Sigmoid colon (tissue), 7 donors: ENCODE measurements around the gene CPNE9. TPM values are rescaled to one million over a fixed set of nuclear protein-coding genes. Genes with fewer than 3 reads are reported as not detected.

Experiments
- DNase-seq: peaks from one replicate; pipeline ENCODE4 v3.0.0-alpha.2; 2019
- H3K27ac ChIP-seq, 4 donors: fragments of 200-600 bp; sonication (generic); one replicate each; pipeline ENCODE4 v1.5.1; 2016 to 2019; ENCODE audit warnings: mild to moderate bottlenecking in 1 of 4
- H3K27me3 ChIP-seq, 3 donors: fragments of 200-600 bp; sonication (generic); one replicate each; pipeline ENCODE4 v1.5.1; 2019; ENCODE audit warnings: mild to moderate bottlenecking in 1 of 3
- H3K36me3 ChIP-seq, 4 donors: fragments of 200-600 bp; sonication (generic); one replicate each; pipeline ENCODE4 v1.5.1; 2016 to 2019
- H3K4me1 ChIP-seq, 4 donors: fragments of 200-600 bp; sonication (generic); one replicate each; pipeline ENCODE4 v1.5.1; 2017 to 2019
- H3K4me3 ChIP-seq, 4 donors: fragments of 200-600 bp; sonication (generic); one replicate each; pipeline ENCODE4 v1.5.1; 2017 to 2019; ENCODE audit warnings: mild to moderate bottlenecking in 2 of 4, moderate library complexity in 1 of 4
- H3K9me3 ChIP-seq, 4 donors: fragments of 200-600 bp in 3 of 4; sonication (generic) in 3 of 4; one replicate each; pipeline versions ENCODE4 v1.5.1 to v1.6.1; 2013 to 2019
- CTCF ChIP-seq, 4 experiments: fragments of 450-650 bp in 3 of 4; fragments of 200-600 bp in 1 of 4; IDR thresholded peaks; one replicate each; pipeline ENCODE4 v1.5.1; 2016 to 2019; ENCODE audit warnings: antibody characterized with exemption in 4 of 4, mild to moderate bottlenecking in 3 of 4, moderate library complexity in 2 of 4
- EP300 ChIP-seq, 4 donors: sonication (generic); formaldehyde crosslinking; IDR thresholded peaks; one replicate each; pipeline ENCODE4 v1.6.1; 2017; ENCODE audit warnings: antibody characterized with exemption in 4 of 4
- POLR2A ChIP-seq, 2 donors: fragments of 450-650 bp; IDR thresholded peaks; one replicate each; pipeline ENCODE4 v1.6.1; 2016; ENCODE audit warnings: antibody characterized with exemption in 2 of 2, mild to moderate bottlenecking in 2 of 2, moderate library complexity in 2 of 2
- POLR2AphosphoS5 ChIP-seq, 4 donors: sonication (generic); formaldehyde crosslinking; IDR thresholded peaks; one replicate each; pipeline ENCODE4 v1.6.1; 2017; ENCODE audit warnings: antibody characterized with exemption in 4 of 4
- WGBS, 2 donors: extraction: QIAGEN DNeasy Blood & Tissue Kit; methylation state at CpG; one replicate each; pipeline ENCODE4 v1.1.7; 2013; 5-methylcytosine and 5-hydroxymethylcytosine counted together
- intact Hi-C: fragments of 100-400 bp; cut with DNase I; formaldehyde crosslinking; loops from one replicate; pipeline ENCODE4 v1.15.1; 2023
- polyA plus RNA-seq, 3 donors: library from polyadenylated mRNA; stranded (reverse); fragments of 200-250 nt; gene quantifications; one replicate each; pipeline ENCODE4 v1.2.3, GENCODE V29; 2013
- total RNA-seq, 4 donors: library from RNA; depleted of rRNA; stranded (reverse); fragments of >200 nt; gene quantifications; one replicate each; pipeline ENCODE4 v1.1.0, GENCODE V29; 2016
- donor health status: healthy with polysubstance abuse.
- donor health status: Bipolar disorder and iron deficiency.
- donor health status: healthy.

CPNE9 gene
- total and polyA plus RNA-seq, 7 donors: 0.14 to 0.22 TPM; not detected in 5

- peaks cover 0 to 35% (median 28%) of the 10 kb centered on the region in 4 donors for H3K4me1 ChIP-seq
- no peak for TF ChIP-seq CTCF (IDR thresholded peaks at IDR 0.05)
- TF ChIP-seq EP300 (IDR thresholded peaks at IDR 0.05): no peak
- no peak for TF ChIP-seq POLR2A (IDR thresholded peaks at IDR 0.05)
- TF ChIP-seq POLR2AphosphoS5 (IDR thresholded peaks at IDR 0.05): no peak
- no peaks in the 10 kb centered on the region for H3K9me3 ChIP-seq
- H3K27ac ChIP-seq: peak overlapping the region; percentile 85 to 94 (median 92)
- H3K36me3 ChIP-seq: peaks cover 25 to 72% (median 32%) of the 10 kb centered on the region in 4 donors
- intact Hi-C loops: loop anchor here (2.0 kb wide), 1 partner anchor 18 kb away; the partner anchor contains the start of gene CAMK1
- WGBS, 2 donors: 17 to 40% methylated on average over 17 of the region's 17 CpGs
- DNase-seq: no peak
- H3K27me3 ChIP-seq: no peaks in the 10 kb centered on the region
- peak overlapping the region; percentile 57 to 71 (median 70) for H3K4me3 ChIP-seq
Observed at GRCh38 chr3:9750556-9751411, 47.2 kb downstream of the CPNE9 start.

- TF ChIP-seq POLR2AphosphoS5 (IDR thresholded peaks at IDR 0.05) (no peak), EP300 (IDR thresholded peaks at IDR 0.05) (no peak)
- 79% methylated on average over 8 of the region's 8 CpGs for WGBS, 2 donors
- H3K4me1 ChIP-seq: peaks cover 0 to 20% (median 19%) of the 10 kb centered on the region in 4 donors
- no peaks in the 10 kb centered on the region for H3K27me3 ChIP-seq
- peaks cover 15 to 84% (median 41%) of the 10 kb centered on the region in 4 donors for H3K36me3 ChIP-seq
- no peak for DNase-seq
- H3K27ac ChIP-seq: peak overlapping the region in 2 of 4 donors; percentile 16 to 23
- H3K9me3 ChIP-seq: no peaks in the 10 kb centered on the region
- no peak overlapping the region for H3K4me3 ChIP-seq
- intact Hi-C loops: no loop called here
Observed at GRCh38 chr3:9754678-9755077, 51.0 kb downstream of the CPNE9 start.

- Histone ChIP-seq H3K36me3 (peaks cover 12 to 98% (median 46%) of the 10 kb centered on the region in 4 donors), H3K27me3 (no peaks in the 10 kb centered on the region)
- intact Hi-C loops: no loop called here
Observed at GRCh38 chr3:9757427-9757826, 53.8 kb downstream of the CPNE9 start.

GRCh38 chr3:9760779-9761505 lies 57.3 kb downstream of the CPNE9 start:
- no peak for DNase-seq
- no peaks in the 10 kb centered on the region for H3K9me3 ChIP-seq
- H3K4me1 ChIP-seq: no peaks in the 10 kb centered on the region
- intact Hi-C loops: no loop called here
- no peak overlapping the region for H3K27ac ChIP-seq
- H3K27me3 ChIP-seq: no peaks in the 10 kb centered on the region
- H3K36me3 ChIP-seq: peaks cover 4 to 86% (median 37%) of the 10 kb centered on the region in 4 donors
- TF ChIP-seq CTCF (IDR thresholded peaks at IDR 0.05) (no peak), POLR2AphosphoS5 (IDR thresholded peaks at IDR 0.05) (no peak), POLR2A (IDR thresholded peaks at IDR 0.05) (no peak), EP300 (IDR thresholded peaks at IDR 0.05) (no peak)
- H3K4me3 ChIP-seq: no peak overlapping the region
- 97% methylated on average over 10 of the region's 10 CpGs for WGBS, 2 donors

More at GRCh38 chr3:9757427-9757826, 53.8 kb downstream of the CPNE9 start:
- Histone ChIP-seq H3K4me1 (peaks cover 0 to 6% (median 0%) of the 10 kb centered on the region in 4 donors), H3K27ac (no peak overlapping the region), H3K9me3 (no peaks in the 10 kb centered on the region), H3K4me3 (no peak overlapping the region)
- DNase-seq: no peak
- WGBS, 2 donors: 92 to 93% methylated on average over 13 of the region's 13 CpGs
- TF ChIP-seq POLR2A (IDR thresholded peaks at IDR 0.05) (no peak), POLR2AphosphoS5 (IDR thresholded peaks at IDR 0.05) (no peak), EP300 (IDR thresholded peaks at IDR 0.05) (no peak), CTCF (IDR thresholded peaks at IDR 0.05) (no peak)

- peaks cover 0 to 79% (median 27%) of the 10 kb centered on the region in 4 donors for H3K36me3 ChIP-seq
- H3K9me3 ChIP-seq: no peaks in the 10 kb centered on the region
- intact Hi-C loops: no loop called here
- WGBS, 2 donors: 94 to 95% methylated on average over 5 of the region's 5 CpGs
- no peak overlapping the region for H3K27ac ChIP-seq
- H3K4me3 ChIP-seq: no peak overlapping the region
- H3K27me3 ChIP-seq: no peaks in the 10 kb centered on the region
- H3K4me1 ChIP-seq: peaks cover 0 to 3% (median under 1%) of the 10 kb centered on the region in 4 donors
- DNase-seq: no peak
- no peak for TF ChIP-seq POLR2AphosphoS5 (IDR thresholded peaks at IDR 0.05)
- TF ChIP-seq POLR2A (IDR thresholded peaks at IDR 0.05): no peak
Observed at GRCh38 chr3:9761919-9762318, 58.3 kb downstream of the CPNE9 start.
